HFFc6 (cell line): ENCODE measurements around the gene YIPF2. TPM values are rescaled to one million over a fixed set of nuclear protein-coding genes. Genes with fewer than 3 reads are reported as not detected.

Experiments used
- DNase-seq: peaks from one replicate; pipeline ENCODE4 v3.0.0-alpha.2; 2018
- H3K27ac Mint-ChIP-seq: 2 replicates; pipeline ENCODE4 v1.8.0; 2020; ENCODE audit warnings: mild to moderate bottlenecking, mixed read lengths
- H3K27me3 Mint-ChIP-seq: 2 replicates; pipeline ENCODE4 v1.8.0; 2021; ENCODE audit warnings: mild to moderate bottlenecking, moderate library complexity, mixed read lengths; ENCODE audit not compliant: insufficient read depth
- H3K36me3 Mint-ChIP-seq: 2 replicates; pipeline ENCODE4 v1.8.0; 2021; ENCODE audit warnings: low read depth, mixed read lengths
- H3K4me1 Mint-ChIP-seq: 2 replicates; pipeline ENCODE4 v1.8.0; 2020; ENCODE audit warnings: low read depth, mixed read lengths
- H3K4me3 Mint-ChIP-seq: 2 replicates; pipeline ENCODE4 v1.8.0; 2020; ENCODE audit warnings: mild to moderate bottlenecking, moderate library complexity, mixed read lengths
- H3K9me3 Mint-ChIP-seq: 2 replicates; pipeline ENCODE4 v1.8.0; 2020; ENCODE audit warnings: mild to moderate bottlenecking, mixed read lengths
- CTCF ChIP-seq: fragments of 200-600 bp; sonication (generic); IDR thresholded peaks from 2 replicates; pipeline ENCODE4 v1.5.0; 2021; ENCODE audit warnings: antibody characterized with exemption, mild to moderate bottlenecking
- total RNA-seq, 6 experiments: library from RNA; stranded (reverse); fragmentation: NEBNext Ultra II Directional; extraction: Animal tissue kit (Norgen Biotek cat#: 25700); gene quantifications; 2 replicates in 1 of 6; 3 replicates in 5 of 6; pipeline ENCODE4 v1.2.3, GENCODE V29; 2021

YIPF2 gene
- total RNA-seq, 6 experiments from 2014 or later = 78.7 to 105 (median 83.3) TPM

- no peak for TF ChIP-seq CTCF
- Mint-ChIP-seq H3K4me1 (peaks cover 16% of the 10 kb centered on the region), H3K27ac (no peak overlapping the region), H3K27me3 (peaks cover 9% of the 10 kb centered on the region; the same call in 1 of the 2 replicates), H3K9me3 (no peaks in the 10 kb centered on the region), H3K36me3 (peaks cover 4% of the 10 kb centered on the region; the same call in 1 of the 2 replicates), H3K4me3 (no peak overlapping the region)
- DNase-seq = no peak
These were observed 8.8 kb downstream of the YIPF2 start for GRCh38 chr19:10919352-10920287.

- DNase-seq = no peak
- no peak for TF ChIP-seq CTCF
- Mint-ChIP-seq H3K36me3 (peaks cover 4% of the 10 kb centered on the region; the same call in 1 of the 2 replicates), H3K27ac (no peak overlapping the region), H3K27me3 (peaks cover 9% of the 10 kb centered on the region; the same call in 1 of the 2 replicates), H3K4me1 (peaks cover 18% of the 10 kb centered on the region), H3K9me3 (no peaks in the 10 kb centered on the region), H3K4me3 (no peak overlapping the region)
These were observed 10.1 kb downstream of the YIPF2 start for GRCh38 chr19:10918359-10918758.

- Mint-ChIP-seq H3K27me3 (peaks cover 6% of the 10 kb centered on the region; the same call in 1 of the 2 replicates), H3K4me1 (peaks cover 18% of the 10 kb centered on the region), H3K9me3 (no peaks in the 10 kb centered on the region), H3K36me3 (no peaks in the 10 kb centered on the region), H3K4me3 (no peak overlapping the region), H3K27ac (no peak overlapping the region)
- no peak for TF ChIP-seq CTCF
- no peak for DNase-seq
These were observed 11.8 kb downstream of the YIPF2 start for GRCh38 chr19:10916602-10917001.

GRCh38 chr19:10915130-10916091 lies 13.0 kb downstream of the YIPF2 start:
- peak overlapping the region; percentile 83 for H3K27ac Mint-ChIP-seq
- peak; percentile 84 for DNase-seq
- H3K4me3 Mint-ChIP-seq = peak overlapping the region; percentile 67
- peaks cover 6% of the 10 kb centered on the region; the same call in 1 of the 2 replicates for H3K27me3 Mint-ChIP-seq
- H3K4me1 Mint-ChIP-seq = peaks cover 18% of the 10 kb centered on the region
- no peaks in the 10 kb centered on the region for H3K9me3 Mint-ChIP-seq
- H3K36me3 Mint-ChIP-seq = no peaks in the 10 kb centered on the region
- TF ChIP-seq CTCF = peak; percentile 50; the same call in 1 of the 2 replicates

- H3K4me1 Mint-ChIP-seq = peaks cover 18% of the 10 kb centered on the region
- no peak for DNase-seq
- H3K27ac Mint-ChIP-seq = no peak overlapping the region
- no peaks in the 10 kb centered on the region for H3K9me3 Mint-ChIP-seq
- H3K4me3 Mint-ChIP-seq = no peak overlapping the region
- TF ChIP-seq CTCF = no peak
- H3K36me3 Mint-ChIP-seq = peaks cover 5% of the 10 kb centered on the region; the same call in 1 of the 2 replicates
- H3K27me3 Mint-ChIP-seq = peaks cover 3% of the 10 kb centered on the region; the same call in 1 of the 2 replicates
These were observed 14.6 kb downstream of the YIPF2 start for GRCh38 chr19:10913716-10914340.
